Left lobe of liver (tissue), 2 donors: ENCODE measurements around the gene NOXO1. TPM values are rescaled to one million over a fixed set of nuclear protein-coding genes. Genes with fewer than 3 reads are reported as not detected.
"Not testable (repeated sequence)": the region's sequence is repeated elsewhere in the genome, so short reads cannot be mapped to it uniquely, and the experiment has no call there.

Source experiments
- ATAC-seq: fragments of 200-7000 bp; cut with Tn5 transposase; one replicate; pipeline ENCODE4 v1.9.1; 2020; ENCODE audit warnings: mild to moderate bottlenecking, moderate library complexity
- DNase-seq: peaks from one replicate; pipeline ENCODE4 v3.0.0-alpha.2; 2020; ENCODE audit warnings: low spot score
- total RNA-seq: library from RNA; stranded (reverse); gene quantifications from one replicate; pipeline ENCODE4 v1.2.1, GENCODE V29; 2021
- donor health status: DM: no; HTN: no; CAD: no; lungs with moderate emphysema.
- donor health status: DM: no; HTN: yes; CAD: no.

The NOXO1 gene
- total RNA-seq, 1 donor from 2014 or later = 1.7 TPM

GRCh38 chr16:1944612-1945199, 36.6 kb downstream of the NOXO1 start:
- ATAC-seq = no peak
- DNase-seq = no peak

GRCh38 chr16:1942810-1943726, 38.2 kb downstream of the NOXO1 start, which contains the start of gene MSRB1:
Gene MSRB1 (minus strand): TSS chr16:1943199. CDS start chr16:1943156, 43 bp downstream.
- peak; percentile 77 for ATAC-seq
- peak; percentile 100 for DNase-seq

GRCh38 chr16:1942047-1942809, 39.0 kb downstream of the NOXO1 start:
- ATAC-seq = peak; percentile 3
- DNase-seq = peak; percentile 63

- ATAC-seq = peak; percentile 50
Measured at GRCh38 chr16:1941162-1942046, 39.9 kb downstream of the NOXO1 start.

GRCh38 chr16:1940273-1941161, 40.8 kb downstream of the NOXO1 start:
- DNase-seq (peak; percentile 89), ATAC-seq (peak; percentile 51)

More at GRCh38 chr16:1941162-1942046, 39.9 kb downstream of the NOXO1 start:
- DNase-seq = peak; percentile 77

- not testable (repeated sequence) for DNase-seq, ATAC-seq
Measured at GRCh38 chr16:1939833-1940232, 41.4 kb downstream of the NOXO1 start.

GRCh38 chr16:1938910-1939309, 42.4 kb downstream of the NOXO1 start:
- DNase-seq (no peak), ATAC-seq (no peak)

- ATAC-seq = peak; percentile 16
- DNase-seq = peak; percentile 83
Measured at GRCh38 chr16:1938316-1938715, 43.0 kb downstream of the NOXO1 start.

- no peak for ATAC-seq
- DNase-seq = no peak
Measured at GRCh38 chr16:1936945-1937479, 44.3 kb downstream of the NOXO1 start.

- DNase-seq = peak; percentile 74
- ATAC-seq = peak; percentile 39
Measured at GRCh38 chr16:1933097-1933661, 48.1 kb downstream of the NOXO1 start.

GRCh38 chr16:1932050-1933028, 48.9 kb downstream of the NOXO1 start:
- DNase-seq (peak; percentile 71), ATAC-seq (peak; percentile 58)

- ATAC-seq (no peak), DNase-seq (no peak)
Measured at GRCh38 chr16:1930338-1930720, 50.9 kb downstream of the NOXO1 start.

- ATAC-seq (peak; percentile 90), DNase-seq (peak; percentile 91)
Measured at GRCh38 chr16:1929578-1930337, 51.5 kb downstream of the NOXO1 start.

- ATAC-seq (peak; percentile 55), DNase-seq (no peak)
Measured at GRCh38 chr16:1929105-1929504, 52.2 kb downstream of the NOXO1 start.
